ENCODE measurements around the gene HCAR2. TPM values are rescaled to one million over a fixed set of nuclear protein-coding genes. Genes with fewer than 3 reads are reported as not detected.

The HCAR2 gene
- total and polyA plus RNA-seq, 8 donors = 0.18 to 8.2 (median 2.6) TPM; not detected in 3

GRCh38 chr12:122732611-122733010 lies 29.5 kb upstream of the HCAR2 start:
- no peak for DNase-seq
- intact Hi-C loops (cut with DNase I; ENCODE audit: low total_unique reads) = no loop called here
- H3K27ac ChIP-seq = peak overlapping the region in 1 of 5 donors; percentile 4
- H3K9me3 ChIP-seq = no peaks in the 10 kb centered on the region
- no peak overlapping the region for H3K4me3 ChIP-seq
- no peak for TF ChIP-seq CTCF (IDR thresholded peaks at IDR 0.05)
- peaks cover 0 to 21% (median 3%) of the 10 kb centered on the region in 4 donors for H3K4me1 ChIP-seq
- no peaks in the 10 kb centered on the region for H3K36me3 ChIP-seq
- peaks cover 0 to 5% (median 0%) of the 10 kb centered on the region in 3 donors for H3K27me3 ChIP-seq
- WGBS, 5 donors = 81 to 95% (median 89%) methylated on average over 4 of the region's 4 CpGs

- peak overlapping the region in 1 of 5 donors; percentile 4 for H3K27ac ChIP-seq
- 76 to 85% (median 80%) methylated on average over 3 of the region's 3 CpGs for WGBS, 5 donors
- H3K4me1 ChIP-seq = peaks cover 0 to 21% (median 3%) of the 10 kb centered on the region in 4 donors
- H3K27me3 ChIP-seq = peaks cover 0 to 5% (median 0%) of the 10 kb centered on the region in 3 donors
- H3K4me3 ChIP-seq = no peak overlapping the region
- H3K9me3 ChIP-seq = no peaks in the 10 kb centered on the region
- no peaks in the 10 kb centered on the region for H3K36me3 ChIP-seq
- TF ChIP-seq EP300 (IDR thresholded peaks at IDR 0.05) = no peak
- no peak for TF ChIP-seq CTCF (IDR thresholded peaks at IDR 0.05)
- no peak for TF ChIP-seq POLR2A (IDR thresholded peaks at IDR 0.05)
- no peak for TF ChIP-seq POLR2AphosphoS5 (IDR thresholded peaks at IDR 0.05)
- no peak for DNase-seq
- intact Hi-C loops (cut with DNase I; ENCODE audit: low total_unique reads) = no loop called here
Observed at GRCh38 chr12:122732170-122732569, 29.0 kb upstream of the HCAR2 start.

DNA sequence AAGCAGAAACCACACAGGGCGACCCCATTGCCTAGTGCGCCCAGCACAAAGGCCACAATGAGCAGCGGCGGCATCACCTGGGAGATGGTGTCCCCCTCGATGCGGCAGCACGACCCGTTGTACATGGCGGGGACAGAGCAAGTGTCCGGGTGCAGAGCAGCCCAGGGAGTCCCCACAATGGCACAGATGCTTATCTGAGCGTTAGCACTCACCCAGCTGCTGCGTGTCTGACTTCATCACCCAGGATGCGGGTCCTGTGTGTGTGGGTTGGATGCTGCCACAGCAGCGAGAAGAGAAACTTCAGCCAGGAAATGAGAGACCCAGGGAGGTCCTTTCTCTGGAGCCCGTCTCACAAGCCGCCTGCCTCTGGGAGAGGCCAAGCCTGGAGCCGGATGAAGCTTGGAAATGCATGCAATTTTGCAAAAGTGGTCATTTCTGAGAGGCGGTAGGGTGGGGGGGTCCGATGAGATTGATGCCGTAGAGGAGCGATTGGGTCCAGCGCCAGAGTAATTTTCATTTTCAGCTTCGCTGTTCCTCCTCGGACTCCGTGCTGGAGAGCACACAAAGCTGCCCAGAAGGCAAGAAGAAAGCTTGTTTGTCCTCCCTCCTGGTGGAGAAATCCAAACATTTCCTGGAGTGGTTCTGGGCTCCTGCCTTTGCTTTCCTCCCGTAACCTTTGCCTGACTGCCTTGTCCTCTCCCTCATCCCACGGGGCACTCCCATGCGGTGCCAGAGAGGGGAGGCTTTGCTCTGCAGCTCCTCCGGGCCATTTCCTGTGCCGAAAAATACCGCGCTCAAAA lies 27.3 kb upstream of the HCAR2 start, which contains the start of gene HCAR1:
HCAR1 (minus strand) TSS at position 630 of the 800 bp plus-strand sequence; CDS start at position 125, 505 bp downstream.
- TF ChIP-seq POLR2AphosphoS5 (IDR thresholded peaks at IDR 0.05) (peak in 2 of 3 donors; percentile 3 to 9), CTCF (IDR thresholded peaks at IDR 0.05) (peak in 1 of 7 experiments; percentile 25), POLR2A (IDR thresholded peaks at IDR 0.05) (no peak)
- H3K4me1 ChIP-seq = peaks cover 0 to 32% (median 13%) of the 10 kb centered on the region in 4 donors
- H3K27me3 ChIP-seq = peaks cover 0 to 5% (median 0%) of the 10 kb centered on the region in 3 donors
- no peaks in the 10 kb centered on the region for H3K9me3 ChIP-seq
- peak within 1 kb of the TSS; percentile 39 to 49 (median 44) for H3K4me3 ChIP-seq
- 19 to 55% (median 34%) methylated on average over 26 to 32 of the region's 32 CpGs for WGBS, 5 donors
- no peaks in the 10 kb centered on the region for H3K36me3 ChIP-seq
- peak; percentile 37 to 77 for DNase-seq
- H3K27ac ChIP-seq = peak within 1 kb of the TSS; percentile 43 to 75 (median 66)
- intact Hi-C loops (cut with DNase I; ENCODE audit: low total_unique reads) = no loop called here

DNA sequence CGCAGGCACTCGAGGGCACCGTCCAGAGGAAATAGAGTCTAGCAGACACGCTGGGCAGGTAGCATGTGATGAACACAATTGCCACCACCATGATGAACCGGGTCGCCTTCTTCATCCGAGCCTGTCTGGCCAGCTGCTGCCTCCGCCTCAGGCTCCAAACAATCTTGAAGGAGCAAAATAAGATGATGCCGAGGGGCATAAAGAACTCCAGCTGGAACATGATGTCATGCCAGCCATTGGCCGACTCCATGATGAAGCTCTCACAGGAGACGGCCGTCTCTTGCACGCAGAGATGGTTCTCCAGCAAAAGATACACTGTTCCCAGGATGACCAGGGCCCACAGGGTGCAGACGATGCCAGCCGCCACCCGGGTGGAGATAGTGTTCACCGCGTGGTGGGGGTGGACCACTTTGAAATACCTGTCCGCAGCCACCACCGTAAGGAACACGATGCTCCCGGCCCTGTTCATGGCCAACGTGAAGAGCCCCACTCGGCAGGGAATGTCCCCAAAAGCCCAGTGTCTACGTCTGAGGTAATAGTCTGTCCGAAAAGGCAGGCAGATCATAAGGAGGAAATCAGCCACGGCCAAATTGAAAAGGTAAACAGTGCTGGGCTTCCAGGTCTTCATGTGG lies 26.5 kb upstream of the HCAR2 start:
- H3K27ac ChIP-seq = peak overlapping the region; percentile 43 to 75 (median 66)
- peak overlapping the region; percentile 39 to 49 (median 44) for H3K4me3 ChIP-seq
- H3K4me1 ChIP-seq = peaks cover 0 to 38% (median 16%) of the 10 kb centered on the region in 4 donors
- intact Hi-C loops (cut with DNase I; ENCODE audit: low total_unique reads) = no loop called here
- no peak for TF ChIP-seq POLR2A (IDR thresholded peaks at IDR 0.05)
- TF ChIP-seq CTCF (IDR thresholded peaks at IDR 0.05) = no peak
- no peak for TF ChIP-seq EP300 (IDR thresholded peaks at IDR 0.05)
- TF ChIP-seq POLR2AphosphoS5 (IDR thresholded peaks at IDR 0.05) = no peak
- 55 to 93% (median 77%) methylated on average over 10 to 27 of the region's 27 CpGs for WGBS, 5 donors
- no peaks in the 10 kb centered on the region for H3K9me3 ChIP-seq
- peaks cover 0 to 5% (median 0%) of the 10 kb centered on the region in 3 donors for H3K27me3 ChIP-seq
- DNase-seq = no peak
- no peaks in the 10 kb centered on the region for H3K36me3 ChIP-seq
